LNCAP (cell line): ENCODE measurements around the gene SLC25A1.

ENCODE experiments used
- TF ChIP-seq, protein P1 (sequence below): fragments of 450-650 bp; IDR thresholded peaks from 2 replicates; pipeline ENCODE4 v1.5.1; 2017; ENCODE audit warnings: mild to moderate bottlenecking

SLC25A1 gene

DNA sequence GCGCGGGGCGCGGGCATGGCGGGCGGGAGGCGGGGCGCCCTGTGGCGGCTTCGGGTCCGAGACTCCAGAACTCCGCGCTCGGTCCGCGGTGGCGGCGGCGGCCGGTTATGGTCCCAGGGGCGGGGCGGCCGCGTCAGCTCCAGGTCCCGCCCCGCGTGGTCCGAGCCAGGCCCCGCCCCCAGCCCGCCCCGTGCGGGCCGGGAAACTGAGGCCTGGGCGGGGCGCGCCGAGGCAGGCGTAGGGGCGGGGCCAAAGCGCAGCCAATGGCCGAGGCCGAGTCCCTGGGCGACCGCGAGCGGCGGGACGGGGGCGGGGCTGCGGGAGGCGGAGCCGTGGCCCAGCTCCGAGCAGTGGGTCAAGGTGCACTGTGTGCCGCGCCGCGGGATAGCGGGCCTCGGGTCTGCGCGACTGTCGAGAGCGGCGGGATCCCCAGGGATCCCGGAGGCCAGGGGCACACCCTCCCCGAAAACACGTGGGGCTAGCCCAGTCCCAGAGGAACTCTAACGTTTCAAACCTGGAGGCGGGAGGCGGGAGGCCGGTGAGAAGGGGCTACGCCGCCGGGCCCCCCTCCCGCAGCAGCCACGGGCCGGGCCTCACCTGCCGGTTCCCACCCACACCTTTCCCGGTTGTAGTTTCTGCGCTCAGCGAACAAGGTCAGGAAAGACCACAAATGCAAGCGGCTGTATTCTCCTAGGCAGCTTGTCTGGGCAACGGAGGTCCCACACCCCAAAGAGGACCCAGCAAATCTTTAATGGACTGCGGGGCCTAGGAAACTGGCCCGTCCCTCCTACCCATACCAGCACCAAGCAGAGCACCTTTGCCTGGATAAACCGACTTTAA is at the start of gene SLC25A1:
Gene SLC25A1, minus strand, starts transcription at position 80 of the 840 bp plus-strand sequence. Its CDS starts 63 bp downstream, at position 17.
- TF ChIP-seq, protein P1, sequence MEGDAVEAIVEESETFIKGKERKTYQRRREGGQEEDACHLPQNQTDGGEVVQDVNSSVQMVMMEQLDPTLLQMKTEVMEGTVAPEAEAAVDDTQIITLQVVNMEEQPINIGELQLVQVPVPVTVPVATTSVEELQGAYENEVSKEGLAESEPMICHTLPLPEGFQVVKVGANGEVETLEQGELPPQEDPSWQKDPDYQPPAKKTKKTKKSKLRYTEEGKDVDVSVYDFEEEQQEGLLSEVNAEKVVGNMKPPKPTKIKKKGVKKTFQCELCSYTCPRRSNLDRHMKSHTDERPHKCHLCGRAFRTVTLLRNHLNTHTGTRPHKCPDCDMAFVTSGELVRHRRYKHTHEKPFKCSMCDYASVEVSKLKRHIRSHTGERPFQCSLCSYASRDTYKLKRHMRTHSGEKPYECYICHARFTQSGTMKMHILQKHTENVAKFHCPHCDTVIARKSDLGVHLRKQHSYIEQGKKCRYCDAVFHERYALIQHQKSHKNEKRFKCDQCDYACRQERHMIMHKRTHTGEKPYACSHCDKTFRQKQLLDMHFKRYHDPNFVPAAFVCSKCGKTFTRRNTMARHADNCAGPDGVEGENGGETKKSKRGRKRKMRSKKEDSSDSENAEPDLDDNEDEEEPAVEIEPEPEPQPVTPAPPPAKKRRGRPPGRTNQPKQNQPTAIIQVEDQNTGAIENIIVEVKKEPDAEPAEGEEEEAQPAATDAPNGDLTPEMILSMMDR = no peak

DNA sequence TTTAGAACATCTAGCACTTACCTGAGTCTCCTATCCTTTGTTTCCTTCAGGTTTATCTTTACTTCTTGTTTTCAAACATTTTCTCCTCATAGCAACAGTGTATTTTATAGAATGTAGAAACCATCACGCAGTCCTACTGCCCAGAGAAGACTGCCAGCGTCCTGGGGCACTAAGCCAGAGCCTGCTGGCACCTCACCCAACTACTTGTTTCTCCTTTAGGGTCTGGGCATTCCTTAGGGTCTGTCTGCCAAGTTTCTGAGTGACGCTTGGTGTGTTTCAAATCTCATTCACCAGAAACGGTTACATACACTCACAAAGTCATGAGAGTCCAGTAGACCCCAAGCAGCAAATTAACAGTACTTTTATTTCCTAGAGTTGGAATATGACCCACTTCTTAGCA is 49.6 kb upstream of the SLC25A1 start:
- TF ChIP-seq, protein P1 = no peak

DNA sequence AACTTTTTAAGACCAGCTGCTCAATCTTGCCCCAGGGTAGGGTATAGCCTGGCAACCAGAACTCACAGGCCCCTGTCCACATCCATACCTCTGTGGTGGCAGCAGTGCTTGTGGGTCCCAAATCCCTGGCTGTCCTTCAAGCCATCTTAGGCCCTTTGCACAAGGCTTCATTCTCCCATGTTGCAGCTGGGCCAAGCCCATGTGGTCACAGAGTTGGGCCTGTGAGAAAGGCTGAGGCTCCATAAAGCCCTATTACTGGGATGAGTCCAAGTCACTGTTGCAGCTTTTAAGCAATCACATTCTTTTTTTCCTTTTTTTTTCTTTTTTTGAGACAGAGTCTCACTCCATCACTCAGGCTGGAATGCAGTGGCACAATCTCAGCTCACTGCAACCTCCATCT is 47.9 kb upstream of the SLC25A1 start:
- TF ChIP-seq, protein P1 = no peak

DNA sequence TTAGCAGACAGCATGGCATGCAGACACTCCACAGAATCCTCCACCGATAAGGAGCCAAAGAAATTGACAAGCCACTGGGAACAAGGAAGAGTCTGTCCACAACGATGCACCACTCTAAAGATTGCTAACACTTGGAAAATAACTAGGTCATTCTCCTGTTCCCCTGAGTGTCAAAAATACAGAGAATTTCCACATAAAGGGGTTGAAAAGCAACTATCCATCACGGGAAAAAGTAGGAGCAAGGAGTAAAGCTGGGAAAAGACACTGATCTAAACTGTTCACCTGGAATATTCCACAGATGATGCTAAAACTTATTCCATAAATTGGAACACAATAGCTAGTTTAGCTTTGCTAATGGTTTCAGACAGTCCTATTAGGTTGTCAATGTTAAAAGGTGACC is 47.0 kb upstream of the SLC25A1 start:
- TF ChIP-seq, protein P1 = no peak

DNA sequence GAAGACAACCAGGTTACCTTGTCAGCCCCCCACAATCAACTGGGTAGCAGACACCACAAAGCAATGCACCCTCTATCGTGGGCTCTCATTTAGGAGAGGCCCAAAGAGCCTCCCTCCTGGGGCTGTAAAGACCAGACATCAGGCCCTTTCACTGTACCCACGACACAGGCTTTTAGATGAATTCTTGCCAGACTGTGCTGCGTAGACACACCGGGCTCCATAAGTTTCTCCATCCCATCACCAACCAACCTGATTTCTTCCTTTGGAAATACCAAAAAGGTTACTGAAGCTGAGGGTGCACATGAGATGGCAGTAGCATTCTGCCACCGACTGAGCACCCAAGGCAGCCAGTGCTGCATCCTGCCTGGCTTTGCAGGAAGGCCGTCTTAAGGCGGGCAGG is 46.4 kb upstream of the SLC25A1 start:
- TF ChIP-seq, protein P1 = no peak

DNA sequence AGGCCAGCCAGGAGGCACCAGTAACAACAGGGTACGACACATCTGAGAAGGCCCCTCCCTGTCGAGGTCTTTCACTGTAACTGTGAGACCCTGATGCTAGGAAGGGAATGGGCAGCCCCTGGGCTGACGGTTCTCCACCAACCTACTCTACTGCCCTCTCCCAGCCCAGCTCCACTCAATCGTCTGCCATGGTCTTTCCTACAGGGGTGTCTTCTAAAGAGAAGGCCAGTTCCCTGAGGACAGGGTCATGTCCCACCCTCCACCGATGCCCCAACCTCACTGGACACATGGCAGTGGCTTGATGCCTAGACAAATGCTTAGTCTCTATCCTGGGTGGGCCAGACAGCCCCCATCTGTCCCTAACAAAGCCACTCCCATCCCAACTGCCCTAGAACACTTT is 46.0 kb upstream of the SLC25A1 start:
- TF ChIP-seq, protein P1 = no peak

DNA sequence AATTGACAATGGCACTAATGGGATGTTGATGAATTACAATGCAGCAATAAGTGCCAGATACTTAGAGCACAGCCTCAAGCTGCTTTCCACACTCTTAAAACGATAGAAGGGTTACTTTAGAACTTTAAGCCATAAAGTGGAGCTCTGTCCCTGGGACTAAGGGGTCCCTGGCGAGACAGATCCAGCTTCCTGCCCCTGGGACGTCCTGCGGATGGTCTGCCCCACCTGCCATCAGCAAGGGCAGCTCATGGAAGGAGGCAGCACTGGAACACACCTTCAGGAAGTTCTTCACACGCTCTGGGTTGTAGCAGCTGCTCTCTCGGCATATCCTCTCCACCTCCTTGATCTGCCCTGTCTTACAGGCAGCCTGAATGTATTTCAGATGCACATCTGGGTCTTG is 45.1 kb upstream of the SLC25A1 start:
- TF ChIP-seq, protein P1 = no peak
